Measurements from ENCODE around the gene PATJ.

The PATJ gene

DNA sequence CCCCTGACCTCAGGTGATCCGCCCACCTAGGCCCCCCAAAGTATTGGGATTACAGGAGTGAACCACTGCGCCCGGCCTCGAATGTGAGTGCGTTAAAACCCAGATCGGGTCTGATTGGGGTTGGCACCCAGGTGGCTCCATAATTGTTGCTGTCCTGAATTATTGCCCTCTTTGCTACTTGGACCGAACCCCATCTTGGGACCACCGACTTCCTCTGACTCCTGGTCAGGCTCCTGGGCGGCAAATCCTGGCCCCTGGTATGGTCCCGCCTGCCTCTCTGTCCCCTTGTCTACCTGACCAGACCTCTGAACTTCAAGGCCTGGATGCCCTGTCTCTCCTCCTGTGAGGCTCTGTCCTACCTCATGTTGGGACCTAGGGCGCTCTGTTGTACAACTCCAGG is 485.2 kb downstream of the PATJ start:
- H3K4me3 ChIP-seq (ENCODE audit: low read length): no peak overlapping the region
- TF ChIP-seq, protein P1, sequence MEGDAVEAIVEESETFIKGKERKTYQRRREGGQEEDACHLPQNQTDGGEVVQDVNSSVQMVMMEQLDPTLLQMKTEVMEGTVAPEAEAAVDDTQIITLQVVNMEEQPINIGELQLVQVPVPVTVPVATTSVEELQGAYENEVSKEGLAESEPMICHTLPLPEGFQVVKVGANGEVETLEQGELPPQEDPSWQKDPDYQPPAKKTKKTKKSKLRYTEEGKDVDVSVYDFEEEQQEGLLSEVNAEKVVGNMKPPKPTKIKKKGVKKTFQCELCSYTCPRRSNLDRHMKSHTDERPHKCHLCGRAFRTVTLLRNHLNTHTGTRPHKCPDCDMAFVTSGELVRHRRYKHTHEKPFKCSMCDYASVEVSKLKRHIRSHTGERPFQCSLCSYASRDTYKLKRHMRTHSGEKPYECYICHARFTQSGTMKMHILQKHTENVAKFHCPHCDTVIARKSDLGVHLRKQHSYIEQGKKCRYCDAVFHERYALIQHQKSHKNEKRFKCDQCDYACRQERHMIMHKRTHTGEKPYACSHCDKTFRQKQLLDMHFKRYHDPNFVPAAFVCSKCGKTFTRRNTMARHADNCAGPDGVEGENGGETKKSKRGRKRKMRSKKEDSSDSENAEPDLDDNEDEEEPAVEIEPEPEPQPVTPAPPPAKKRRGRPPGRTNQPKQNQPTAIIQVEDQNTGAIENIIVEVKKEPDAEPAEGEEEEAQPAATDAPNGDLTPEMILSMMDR (conservative IDR thresholded peaks at IDR 0.05; ENCODE audit: low read length): no peak
- DNase-seq (ENCODE audit: low read depth): no peak
